ENCODE measurements around the gene TENM3. TPM values are rescaled to one million over a fixed set of nuclear protein-coding genes. Genes with fewer than 3 reads are reported as not detected.

TENM3 gene
- polyA plus RNA-seq, 1 of the 3 experiments (the other 2 are of a cell fraction): 10.4 TPM

DNA sequence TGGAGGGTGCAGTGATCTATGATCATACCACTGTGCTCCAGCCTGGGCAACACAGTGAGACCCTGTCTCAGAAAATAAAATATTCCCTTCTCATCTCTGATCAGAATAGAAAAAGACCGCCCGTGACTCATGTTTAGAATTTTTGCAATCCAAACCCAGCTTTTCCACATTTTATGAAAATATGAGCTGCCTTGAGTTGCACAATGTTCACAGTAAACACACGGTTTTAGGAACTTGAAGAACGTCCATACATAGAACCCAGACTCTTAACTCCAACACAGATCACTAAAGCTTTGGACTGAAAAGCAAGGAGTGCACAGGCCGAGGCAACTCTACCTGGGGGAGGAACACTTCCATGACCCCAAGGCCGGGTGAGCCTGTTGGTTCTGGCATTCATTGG is 305.0 kb downstream of the TENM3 start:
- H3K9me3 ChIP-seq: no peaks in the 10 kb centered on the region
- H3K4me2 ChIP-seq: no peak overlapping the region
- H3F3A ChIP-seq (replicated peaks; ENCODE audit: insufficient read depth): no peaks in the 10 kb centered on the region
- H3K4me3 ChIP-seq (ENCODE audit: low read depth in 2 of 2, low read length in 1 of 2): no peak overlapping the region
- no peaks in the 10 kb centered on the region for H3K79me2 ChIP-seq (ENCODE audit: insufficient read depth)
- no peak for TF ChIP-seq GABPA (IDR thresholded peaks at IDR 0.05; ENCODE audit: low read depth)
- no peak for TF ChIP-seq POLR2AphosphoS5 (IDR thresholded peaks at IDR 0.05; ENCODE audit: low read depth, low read length)
- no peak for TF ChIP-seq JUND (IDR thresholded peaks at IDR 0.05)
- no peak for TF ChIP-seq RAD21 (IDR thresholded peaks at IDR 0.05; ENCODE audit: low read length)
- TF ChIP-seq TAF1 (IDR thresholded peaks at IDR 0.05; ENCODE audit: borderline replicate concordance, low read depth, low read length): no peak
- no peak for TF ChIP-seq TEAD4 (IDR thresholded peaks at IDR 0.05; ENCODE audit: borderline replicate concordance, insufficient read depth)
- TF ChIP-seq RCOR1 (IDR thresholded peaks at IDR 0.05; ENCODE audit: low read length): no peak
- TF ChIP-seq NFIC (IDR thresholded peaks at IDR 0.05; ENCODE audit: borderline replicate concordance): no peak
- no peak for TF ChIP-seq SIN3A (IDR thresholded peaks at IDR 0.05; ENCODE audit: borderline replicate concordance, low read depth, low read length)
- no peak for TF ChIP-seq FOXM1 (IDR thresholded peaks at IDR 0.05; ENCODE audit: low read depth)
- TF ChIP-seq, protein P1, sequence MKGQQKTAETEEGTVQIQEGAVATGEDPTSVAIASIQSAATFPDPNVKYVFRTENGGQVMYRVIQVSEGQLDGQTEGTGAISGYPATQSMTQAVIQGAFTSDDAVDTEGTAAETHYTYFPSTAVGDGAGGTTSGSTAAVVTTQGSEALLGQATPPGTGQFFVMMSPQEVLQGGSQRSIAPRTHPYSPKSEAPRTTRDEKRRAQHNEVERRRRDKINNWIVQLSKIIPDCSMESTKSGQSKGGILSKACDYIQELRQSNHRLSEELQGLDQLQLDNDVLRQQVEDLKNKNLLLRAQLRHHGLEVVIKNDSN (IDR thresholded peaks at IDR 0.05; ENCODE audit: borderline replicate concordance, low read depth): no peak
- TF ChIP-seq, protein P2, sequence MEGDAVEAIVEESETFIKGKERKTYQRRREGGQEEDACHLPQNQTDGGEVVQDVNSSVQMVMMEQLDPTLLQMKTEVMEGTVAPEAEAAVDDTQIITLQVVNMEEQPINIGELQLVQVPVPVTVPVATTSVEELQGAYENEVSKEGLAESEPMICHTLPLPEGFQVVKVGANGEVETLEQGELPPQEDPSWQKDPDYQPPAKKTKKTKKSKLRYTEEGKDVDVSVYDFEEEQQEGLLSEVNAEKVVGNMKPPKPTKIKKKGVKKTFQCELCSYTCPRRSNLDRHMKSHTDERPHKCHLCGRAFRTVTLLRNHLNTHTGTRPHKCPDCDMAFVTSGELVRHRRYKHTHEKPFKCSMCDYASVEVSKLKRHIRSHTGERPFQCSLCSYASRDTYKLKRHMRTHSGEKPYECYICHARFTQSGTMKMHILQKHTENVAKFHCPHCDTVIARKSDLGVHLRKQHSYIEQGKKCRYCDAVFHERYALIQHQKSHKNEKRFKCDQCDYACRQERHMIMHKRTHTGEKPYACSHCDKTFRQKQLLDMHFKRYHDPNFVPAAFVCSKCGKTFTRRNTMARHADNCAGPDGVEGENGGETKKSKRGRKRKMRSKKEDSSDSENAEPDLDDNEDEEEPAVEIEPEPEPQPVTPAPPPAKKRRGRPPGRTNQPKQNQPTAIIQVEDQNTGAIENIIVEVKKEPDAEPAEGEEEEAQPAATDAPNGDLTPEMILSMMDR (IDR thresholded peaks at IDR 0.05): no peak
- TF ChIP-seq ELF1 (IDR thresholded peaks at IDR 0.05): no peak
- TF ChIP-seq, protein P3, sequence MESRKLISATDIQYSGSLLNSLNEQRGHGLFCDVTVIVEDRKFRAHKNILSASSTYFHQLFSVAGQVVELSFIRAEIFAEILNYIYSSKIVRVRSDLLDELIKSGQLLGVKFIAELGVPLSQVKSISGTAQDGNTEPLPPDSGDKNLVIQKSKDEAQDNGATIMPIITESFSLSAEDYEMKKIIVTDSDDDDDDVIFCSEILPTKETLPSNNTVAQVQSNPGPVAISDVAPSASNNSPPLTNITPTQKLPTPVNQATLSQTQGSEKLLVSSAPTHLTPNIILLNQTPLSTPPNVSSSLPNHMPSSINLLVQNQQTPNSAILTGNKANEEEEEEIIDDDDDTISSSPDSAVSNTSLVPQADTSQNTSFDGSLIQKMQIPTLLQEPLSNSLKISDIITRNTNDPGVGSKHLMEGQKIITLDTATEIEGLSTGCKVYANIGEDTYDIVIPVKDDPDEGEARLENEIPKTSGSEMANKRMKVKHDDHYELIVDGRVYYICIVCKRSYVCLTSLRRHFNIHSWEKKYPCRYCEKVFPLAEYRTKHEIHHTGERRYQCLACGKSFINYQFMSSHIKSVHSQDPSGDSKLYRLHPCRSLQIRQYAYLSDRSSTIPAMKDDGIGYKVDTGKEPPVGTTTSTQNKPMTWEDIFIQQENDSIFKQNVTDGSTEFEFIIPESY (IDR thresholded peaks at IDR 0.05; ENCODE audit: borderline replicate concordance, low read depth): no peak
- no peak for TF ChIP-seq FOXJ3 (CRISPR knock-in tag; IDR thresholded peaks at IDR 0.05)
- no peak for TF ChIP-seq GATA2 (CRISPR knock-in tag; IDR thresholded peaks at IDR 0.05)
- TF ChIP-seq YY1 (IDR thresholded peaks at IDR 0.05; ENCODE audit: low read depth): no peak
- no peak for TF ChIP-seq EP300 (IDR thresholded peaks at IDR 0.05; ENCODE audit: borderline replicate concordance in 1 of 2, low read depth in 1 of 2, low read length in 1 of 2)
- TF ChIP-seq NRF1 (IDR thresholded peaks at IDR 0.05; ENCODE audit: low read depth, low read length): no peak
- 91% methylated on average over 6 of the region's 6 CpGs for WGBS (ENCODE audit: low lambda C conversion rate)
- H3K36me3 ChIP-seq (replicated peaks in 1 of 2; ENCODE audit: control insufficient read depth in 1 of 2, insufficient read depth in 2 of 2, low read length in 1 of 2): no peaks in the 10 kb centered on the region
- ChIA-PET POLR2A (no interaction called here), CTCF (interaction anchor here (1.2 kb wide), 1 partner anchor 11 kb away, joined by 3 read pairs; no protein-coding TSS in a partner anchor)
- H3K9me2 ChIP-seq: no peaks in the 10 kb centered on the region
- no peaks in the 10 kb centered on the region for H3K27me3 ChIP-seq (ENCODE audit: insufficient read depth)
- DNase-seq: no peak
- H3K27ac ChIP-seq (ENCODE audit: low read depth in 2 of 2, low read length in 1 of 2): no peak overlapping the region
- H3K4me1 ChIP-seq (ENCODE audit: control insufficient read depth in 1 of 2, insufficient read depth in 2 of 2, low read depth in 1 of 2, low read length in 1 of 2): no peaks in the 10 kb centered on the region
- H4K20me1 ChIP-seq (ENCODE audit: insufficient read depth): no peaks in the 10 kb centered on the region
- H2AFZ ChIP-seq (ENCODE audit: low read depth): no peak overlapping the region
- no peak overlapping the region for H3K9ac ChIP-seq
